HG03439 (cell line): ENCODE measurements around the gene ENPP7.

Experiments used
- ATAC-seq: cut with Tn5 transposase; IDR thresholded peaks from one replicate; pipeline ENCODE4 v1.9.1; 2021; ENCODE audit warnings: mild to moderate bottlenecking, moderate library complexity; ENCODE audit not compliant: unreplicated experiment

Gene ENPP7

DNA sequence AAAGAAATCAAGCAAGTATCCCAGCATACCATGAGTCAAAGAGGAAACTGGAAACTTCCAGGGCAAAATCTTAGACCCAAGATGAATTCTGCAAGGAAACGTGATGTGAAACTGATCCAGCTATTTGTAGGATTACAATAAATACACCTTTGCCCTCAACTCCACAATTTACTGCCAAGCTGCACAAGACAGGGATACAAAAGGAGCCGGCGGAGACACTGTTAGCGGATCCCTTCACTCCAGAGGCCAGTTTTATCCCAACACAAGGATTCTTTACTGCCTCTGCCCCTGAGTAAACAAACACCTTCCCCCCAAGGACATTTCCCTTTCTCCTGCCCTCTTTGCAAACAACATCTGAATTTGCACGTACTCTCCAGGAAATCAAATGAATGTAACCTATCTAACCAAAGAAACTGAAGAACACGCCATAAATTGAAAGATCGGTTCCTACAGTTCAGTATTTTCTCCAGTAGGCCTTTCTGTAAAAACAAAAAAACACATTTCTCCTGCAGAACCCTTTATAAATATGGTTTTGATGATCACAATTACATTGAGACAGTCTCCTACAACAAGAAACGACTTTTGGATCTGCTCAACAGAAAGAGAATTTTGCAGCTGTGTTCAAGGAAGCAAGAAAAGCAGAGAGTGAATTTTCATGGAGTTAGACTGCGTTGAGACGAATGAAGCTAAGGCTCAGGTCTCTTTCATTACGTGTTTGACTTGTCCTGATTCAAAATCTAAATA is 45.8 kb downstream of the ENPP7 start:
- no peak for ATAC-seq

DNA sequence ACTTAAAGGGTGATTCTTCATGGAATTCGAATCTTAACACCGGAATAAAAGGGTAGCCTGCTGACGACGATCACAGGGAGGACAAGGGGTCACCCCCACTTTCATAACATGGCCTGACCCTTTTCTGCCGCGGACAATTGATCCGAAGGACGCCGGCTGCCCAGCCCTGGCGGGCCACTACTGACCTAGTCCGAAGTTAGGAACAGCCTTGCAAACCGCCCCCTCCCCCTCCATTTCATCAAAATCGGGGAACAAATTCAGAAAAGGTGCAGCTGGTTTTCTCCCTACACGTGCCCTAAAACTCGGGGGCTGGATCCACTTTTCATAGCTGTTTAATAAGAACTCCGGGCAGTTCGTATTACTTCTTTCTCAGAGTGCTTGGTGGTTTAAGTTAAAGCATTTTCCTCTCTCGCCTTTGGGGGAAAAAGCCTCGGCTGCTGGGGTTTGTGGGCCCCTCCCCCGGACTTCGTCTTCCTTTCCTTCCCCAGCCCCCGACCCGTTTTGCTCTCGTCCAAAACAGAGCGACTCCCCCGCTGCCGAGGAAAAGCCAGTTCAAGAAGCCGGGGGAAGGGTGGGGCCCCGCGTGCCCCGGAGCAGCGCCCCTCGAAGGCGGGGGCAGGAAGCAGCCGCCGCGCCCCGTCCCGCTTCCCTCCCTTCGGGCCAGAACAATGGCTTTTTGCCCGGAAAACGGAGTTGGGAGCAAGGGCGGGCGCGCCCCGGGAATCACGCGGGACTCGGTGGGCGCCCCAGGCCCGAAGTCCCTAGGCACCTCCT is 46.6 kb downstream of the ENPP7 start:
- ATAC-seq = peak; percentile 25

GRCh38 chr17:79777894-79778503 is 47.3 kb downstream of the ENPP7 start, which contains the start of gene CBX2:
Gene CBX2 (plus strand): TSS chr17:79778148. CDS start chr17:79778236, 88 bp downstream.
- ATAC-seq = peak; percentile 71

DNA sequence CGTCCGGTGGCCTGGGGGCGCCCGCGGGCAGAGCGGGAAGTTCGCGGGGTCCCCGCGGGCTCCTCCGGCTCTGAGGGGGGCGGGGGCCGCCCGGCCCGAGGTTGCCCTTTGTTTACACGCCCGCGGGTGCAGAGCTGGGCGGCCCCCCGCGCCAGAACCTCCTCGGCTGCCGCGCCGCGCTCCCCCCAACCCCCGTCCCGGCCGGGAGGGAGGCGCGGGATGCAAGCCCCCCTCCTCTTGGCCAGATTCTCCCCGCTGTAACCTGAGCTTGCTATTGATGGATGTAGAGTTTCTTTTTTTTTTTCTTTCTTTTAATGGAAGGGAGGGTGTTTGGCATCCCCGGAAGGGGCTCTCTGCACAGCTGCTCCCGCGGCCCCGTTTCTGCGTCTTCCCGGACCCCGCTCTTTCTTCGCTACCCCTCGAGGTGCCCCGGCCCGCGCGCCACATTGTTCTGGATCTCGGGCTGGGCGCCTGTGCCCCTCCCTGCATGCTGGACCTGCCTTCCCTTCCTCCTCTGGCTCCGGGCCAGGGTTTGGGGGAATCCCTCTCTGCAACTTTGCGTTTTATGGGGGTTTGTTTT is 47.9 kb downstream of the ENPP7 start:
- ATAC-seq = peak; percentile 8

DNA sequence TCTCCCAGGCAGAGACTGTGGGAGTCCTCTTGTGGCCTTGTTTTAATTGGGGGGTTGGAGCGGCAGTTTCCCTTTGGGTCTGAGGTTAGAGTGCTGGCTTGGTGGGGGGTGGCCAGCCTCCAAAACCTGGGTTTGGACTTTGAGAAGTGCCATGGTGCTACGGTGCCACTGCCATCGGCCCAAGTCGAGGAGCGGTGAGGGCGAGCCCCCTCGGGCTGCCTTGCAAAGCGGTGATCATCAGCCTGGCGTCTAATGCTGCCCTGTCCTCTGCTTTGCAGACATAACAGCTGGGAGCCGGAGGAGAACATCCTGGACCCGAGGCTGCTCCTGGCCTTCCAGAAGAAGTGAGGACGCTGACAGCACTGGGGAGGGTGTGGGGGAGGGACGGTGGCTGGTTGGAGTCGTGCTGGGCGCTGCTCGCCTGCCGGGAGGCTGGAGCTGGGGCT is 48.4 kb downstream of the ENPP7 start:
- no peak for ATAC-seq

- ATAC-seq = no peak
Observed at GRCh38 chr17:79779661-79780365, 49.1 kb downstream of the ENPP7 start.

DNA sequence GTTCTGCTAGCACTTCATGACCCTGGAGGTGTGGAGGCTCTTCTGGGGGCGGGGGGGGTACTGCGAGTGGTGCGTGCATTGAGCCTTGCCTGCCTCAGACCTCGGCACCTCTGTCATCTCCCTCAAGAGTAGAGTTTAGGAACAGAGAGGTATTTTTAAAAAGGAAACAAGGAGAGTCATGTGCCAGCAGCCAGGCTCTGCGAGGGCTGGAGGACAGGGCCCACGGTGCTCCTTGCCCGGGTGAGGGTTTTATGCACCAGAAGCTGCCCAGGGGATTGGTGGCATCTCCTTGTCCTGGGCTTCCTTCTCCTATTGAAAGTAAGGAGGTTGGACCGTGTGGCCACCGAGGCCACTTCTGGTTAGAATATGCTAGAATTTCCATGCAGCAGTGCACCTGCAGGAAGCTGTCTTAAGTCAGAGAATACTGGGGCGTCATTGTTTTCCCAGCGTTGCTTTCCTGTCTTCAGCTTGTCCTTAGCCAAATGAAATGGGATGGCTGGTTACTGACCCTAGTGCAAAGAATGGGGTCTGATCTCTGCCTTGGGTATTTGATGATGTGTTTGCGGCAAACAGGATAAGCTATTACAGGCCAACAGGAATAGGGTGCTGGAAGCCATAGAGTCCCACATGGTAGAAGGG is 50.4 kb downstream of the ENPP7 start:
- ATAC-seq = no peak

DNA sequence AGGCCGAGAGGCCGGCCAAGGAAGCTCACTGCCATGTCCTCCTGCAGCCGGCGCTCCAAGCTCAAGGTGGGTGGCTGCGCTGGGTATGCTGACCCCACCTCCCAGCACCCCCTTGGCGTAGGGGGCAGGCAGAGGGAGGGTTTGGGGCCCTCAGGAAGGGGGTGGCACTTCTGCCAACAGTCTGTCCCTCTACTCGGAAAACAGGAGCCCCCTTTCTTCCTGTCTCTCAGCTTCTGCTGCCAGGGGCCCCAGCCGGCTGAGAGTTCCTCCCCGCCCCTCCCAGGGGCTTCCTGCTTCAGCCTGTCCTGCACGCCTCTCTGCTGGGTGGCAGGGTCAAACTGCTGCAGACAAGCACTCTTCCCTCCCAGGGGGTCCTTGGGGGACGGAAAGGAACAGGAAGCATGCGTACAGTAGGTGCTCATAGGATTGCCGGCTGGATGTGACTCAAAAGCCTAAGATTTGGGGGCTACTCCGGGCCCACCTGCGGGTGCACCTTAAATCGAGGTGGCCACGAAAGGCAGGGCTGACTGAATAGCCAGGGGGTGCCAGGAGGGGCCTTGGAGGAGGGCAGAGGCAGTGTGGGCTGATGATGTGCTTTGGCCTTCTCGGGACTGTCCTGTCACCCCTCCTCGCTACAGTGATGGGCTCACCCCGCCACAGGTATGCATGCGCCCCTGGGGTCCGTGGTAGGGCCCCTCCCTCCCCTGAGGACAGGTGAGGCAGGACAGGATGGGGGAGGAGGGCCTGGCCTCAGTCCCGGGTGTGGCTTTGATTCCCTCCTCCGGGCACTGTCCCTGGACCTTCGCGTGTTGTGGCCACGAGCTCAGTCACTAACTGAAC is 51.2 kb downstream of the ENPP7 start:
- ATAC-seq = no peak

DNA sequence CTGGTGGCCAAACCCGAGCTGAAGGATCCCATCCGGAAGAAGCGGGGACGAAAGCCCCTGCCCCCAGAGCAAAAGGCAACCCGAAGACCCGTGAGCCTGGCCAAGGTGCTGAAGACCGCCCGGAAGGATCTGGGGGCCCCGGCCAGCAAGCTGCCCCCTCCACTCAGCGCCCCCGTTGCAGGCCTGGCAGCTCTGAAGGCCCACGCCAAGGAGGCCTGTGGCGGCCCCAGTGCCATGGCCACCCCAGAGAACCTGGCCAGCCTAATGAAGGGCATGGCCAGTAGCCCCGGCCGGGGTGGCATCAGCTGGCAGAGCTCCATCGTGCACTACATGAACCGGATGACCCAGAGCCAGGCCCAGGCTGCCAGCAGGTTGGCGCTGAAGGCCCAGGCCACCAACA is 53.1 kb downstream of the ENPP7 start:
- no peak for ATAC-seq

GRCh38 chr17:79784353-79785016 is 53.7 kb downstream of the ENPP7 start:
- no peak for ATAC-seq

DNA sequence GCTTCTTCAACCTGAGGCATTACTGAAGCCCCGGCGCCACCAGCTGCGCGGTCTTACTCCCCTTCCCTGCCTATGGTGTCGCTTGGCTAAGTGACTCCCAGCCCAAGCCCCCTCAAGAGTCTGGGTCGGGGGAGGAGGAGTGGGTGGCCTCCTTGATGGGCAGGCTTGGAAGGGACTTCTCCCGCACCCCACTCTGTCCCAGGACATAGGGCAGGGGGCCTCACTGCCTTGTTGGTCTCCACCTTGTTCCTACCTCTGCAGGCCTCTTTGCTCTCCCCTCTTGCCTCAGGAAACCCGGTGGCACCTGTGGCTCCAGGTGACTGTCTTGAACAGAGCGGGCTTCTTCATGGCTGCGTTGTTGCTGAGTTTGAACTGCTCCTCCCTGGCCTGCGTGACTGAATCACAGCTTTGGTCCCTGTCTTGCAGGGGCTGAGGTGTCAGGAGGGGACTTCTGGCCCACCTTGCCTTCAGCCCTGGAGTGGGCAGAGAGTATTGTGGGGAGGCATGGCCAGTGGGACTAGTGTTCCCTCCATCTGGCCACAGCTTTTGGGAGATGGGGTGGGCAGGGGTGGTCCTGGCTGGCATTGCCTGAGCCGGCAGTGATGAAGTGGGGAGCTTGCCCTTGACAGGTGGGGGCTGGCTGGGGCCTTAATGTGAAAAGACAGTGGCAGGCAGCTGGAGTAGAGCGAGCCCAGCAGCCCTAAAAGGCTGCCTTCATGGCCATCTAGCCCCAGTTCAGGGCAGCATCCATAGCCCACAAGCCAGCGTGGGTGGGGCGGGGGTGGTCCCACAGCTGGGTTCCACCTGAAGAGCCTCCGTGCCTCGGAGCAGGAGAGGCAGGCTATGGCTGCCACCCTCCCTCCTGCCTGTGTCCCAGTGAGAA is 54.5 kb downstream of the ENPP7 start:
- ATAC-seq = no peak

- no peak for ATAC-seq
Observed at GRCh38 chr17:79785900-79786810, 55.4 kb downstream of the ENPP7 start.

GRCh38 chr17:79786930-79787643 is 56.3 kb downstream of the ENPP7 start:
- ATAC-seq = no peak

- no peak for ATAC-seq
Observed at GRCh38 chr17:79788455-79788854, 57.7 kb downstream of the ENPP7 start.

- ATAC-seq = no peak
Observed at GRCh38 chr17:79788989-79789942, 58.5 kb downstream of the ENPP7 start.
